CD14-positive monocyte (primary cell): ENCODE data around the gene PYGB. TPM values are rescaled to one million over a fixed set of nuclear protein-coding genes. Genes with fewer than 3 reads are reported as not detected.

Experiments
- DNase-seq, 3 donors: peaks; one replicate each; pipeline ENCODE4 v3.0.0-alpha.2; 2011 to 2022
- H2AFZ ChIP-seq: 2 replicates; pipeline ENCODE4 v1.6.0; 2012; ENCODE audit warnings: mild to moderate bottlenecking, low read depth, low read length, inconsistent platforms; ENCODE audit not compliant: insufficient read depth, poor library complexity, severe bottlenecking
- H3K27ac ChIP-seq, 2 donors: 1 replicate in 1 of 2; 2 replicates in 1 of 2; pipeline ENCODE4 v1.5.1; 2012 to 2013; ENCODE audit warnings: low read length in 2 of 2, control low read depth in 1 of 2, inconsistent platforms in 1 of 2, low read depth in 1 of 2, mild to moderate bottlenecking in 1 of 2
- H3K27me3 ChIP-seq, 2 donors: one replicate each; pipeline versions ENCODE4 v1.6.0 to v1.6.1; 2011 to 2013; ENCODE audit warnings: low read length in 2 of 2; ENCODE audit not compliant: control insufficient read depth in 2 of 2, insufficient read depth in 2 of 2
- H3K36me3 ChIP-seq, 2 donors: replicated peaks in 1 of 2; 1 replicate in 1 of 2; 2 replicates in 1 of 2; pipeline versions ENCODE4 v1.5.1 to v1.6.1; 2012 to 2013; ENCODE audit warnings: low read length in 2 of 2, control low read depth in 1 of 2, inconsistent platforms in 1 of 2, mild to moderate bottlenecking in 1 of 2; ENCODE audit not compliant: insufficient read depth in 2 of 2, control insufficient read depth in 1 of 2
- H3K4me1 ChIP-seq, 2 donors: 1 replicate in 1 of 2; 2 replicates in 1 of 2; pipeline versions ENCODE4 v1.5.1 to v1.6.1; 2012 to 2013; ENCODE audit warnings: low read length in 2 of 2, control low read depth in 1 of 2, inconsistent platforms in 1 of 2, mild to moderate bottlenecking in 1 of 2, moderate library complexity in 1 of 2; ENCODE audit not compliant: insufficient read depth in 2 of 2, control insufficient read depth in 1 of 2
- H3K4me2 ChIP-seq: replicated peaks from 2 replicates; pipeline ENCODE3; 2012; ENCODE audit warnings: low read length, moderate library complexity, mild to moderate bottlenecking; ENCODE audit not compliant: poor library complexity, severe bottlenecking; ENCODE audit errors: extremely low read depth
- H3K4me3 ChIP-seq, 3 experiments: fragments of 200-600 bp in 1 of 3; sonication (generic) in 1 of 3; replicated peaks in 1 of 3; 1 replicate in 2 of 3; 2 replicates in 1 of 3; pipeline ENCODE4 v1.5.1; 2011 to 2013; ENCODE audit warnings: low read length in 3 of 3, mild to moderate bottlenecking in 3 of 3, control low read depth in 2 of 3, low read depth in 2 of 3, inconsistent platforms in 1 of 3, moderate library complexity in 1 of 3
- H3K79me2 ChIP-seq: 2 replicates; pipeline ENCODE4 v1.6.0; 2012; ENCODE audit warnings: mild to moderate bottlenecking, control low read depth, inconsistent platforms, low read length, moderate library complexity; ENCODE audit not compliant: insufficient read depth
- H3K9ac ChIP-seq: 2 replicates; pipeline ENCODE4 v1.6.0; 2017; ENCODE audit warnings: low read length, mild to moderate bottlenecking; ENCODE audit not compliant: insufficient read depth, poor library complexity, severe bottlenecking
- H3K9me3 ChIP-seq, 2 donors: replicated peaks in 1 of 2; 1 replicate in 1 of 2; 2 replicates in 1 of 2; pipeline versions ENCODE4 v1.5.1 to v1.6.1; 2012 to 2013; ENCODE audit warnings: low read length in 2 of 2, control low read depth in 1 of 2; ENCODE audit not compliant: control insufficient read depth in 1 of 2, insufficient read depth in 1 of 2
- H4K20me1 ChIP-seq: 2 replicates; pipeline ENCODE4 v1.6.0; 2012; ENCODE audit warnings: mild to moderate bottlenecking, low read length, control low read depth, moderate library complexity; ENCODE audit not compliant: insufficient read depth
- H3K27ac Mint-ChIP-seq, 7 donors: one replicate each; pipeline ENCODE4 v1.8.0; 2020; ENCODE audit warnings: mild to moderate bottlenecking in 7 of 7, mixed read lengths in 7 of 7, moderate library complexity in 6 of 7, inconsistent platforms in 2 of 7
- H3K27me3 Mint-ChIP-seq, 3 donors: one replicate each; pipeline ENCODE4 v1.8.0; 2021 to 2022; ENCODE audit warnings: low read depth in 3 of 3, mild to moderate bottlenecking in 3 of 3, mixed read lengths in 3 of 3, moderate library complexity in 3 of 3, inconsistent platforms in 1 of 3
- H3K36me3 Mint-ChIP-seq, 2 donors: one replicate each; pipeline ENCODE4 v1.8.0; 2020; ENCODE audit warnings: mixed read lengths in 2 of 2, inconsistent platforms in 1 of 2, mild to moderate bottlenecking in 1 of 2
- H3K4me1 Mint-ChIP-seq: one replicate; pipeline ENCODE4 v1.8.0; 2020; ENCODE audit warnings: mild to moderate bottlenecking, mixed read lengths
- H3K4me3 Mint-ChIP-seq, 2 donors: one replicate each; pipeline ENCODE4 v1.8.0; 2020; ENCODE audit warnings: mild to moderate bottlenecking in 2 of 2, mixed read lengths in 2 of 2, moderate library complexity in 1 of 2
- H3K9me3 Mint-ChIP-seq, 7 donors: one replicate each; pipeline ENCODE4 v1.8.0; 2020 to 2022; ENCODE audit warnings: mixed read lengths in 7 of 7, mild to moderate bottlenecking in 6 of 7, moderate library complexity in 6 of 7, inconsistent platforms in 2 of 7
- CTCF ChIP-seq: fragments of 200-600 bp; IDR thresholded peaks from one replicate; pipeline ENCODE4 v1.8.0; 2022; ENCODE audit warnings: antibody characterized with exemption, mild to moderate bottlenecking
- WGBS: methylation state at CpG from one replicate; pipeline ENCODE4 v1.1.5; 2013; ENCODE audit warnings: missing lambda C conversion rate; ENCODE audit not compliant: insufficient coverage; 5-methylcytosine and 5-hydroxymethylcytosine counted together
- intact Hi-C, 2 donors: fragments of 100-400 bp; cut with micrococcal nuclease; formaldehyde crosslinking; loops; one replicate each; pipeline versions ENCODE4 v1.15.0 to v1.15.1; 2023
- polyA plus RNA-seq, 3 donors: library from polyadenylated mRNA; depleted of rRNA in 1 of 3; unstranded in 2 of 3; stranded (reverse) in 1 of 3; fragments of 300-500 nt in 2 of 3; fragments of >200 nt in 1 of 3; fragmentation: Illumina TruSeq in 2 of 3; gene quantifications; 1 replicate in 2 of 3; 2 replicates in 1 of 3; pipeline ENCODE4 v1.2.3, GENCODE V29; 2012 to 2021

The PYGB gene
- polyA plus RNA-seq, 3 donors = 26.6 to 33.2 (median 26.7) TPM

GRCh38 chr20:25205277-25206062 is 42.4 kb upstream of the PYGB start:
- no peak for DNase-seq
- Histone ChIP-seq H3K27me3 (no peaks in the 10 kb centered on the region), H3K4me3 (peak overlapping the region in 1 of 3 experiments; percentile 48), H3K27ac (peak overlapping the region; percentile 78 to 81), H3K79me2 (peaks cover 44% of the 10 kb centered on the region), H3K9me3 (no peaks in the 10 kb centered on the region), H4K20me1 (no peaks in the 10 kb centered on the region), H3K36me3 (peaks cover 6 to 22% of the 10 kb centered on the region in 2 donors), H2AFZ (peak overlapping the region; percentile 72), H3K4me1 (peaks cover 31 to 34% of the 10 kb centered on the region in 2 donors), H3K9ac (peak overlapping the region; percentile 36), H3K4me2 (peak overlapping the region; percentile 66)
- Mint-ChIP-seq H3K4me1 (peaks cover 41% of the 10 kb centered on the region), H3K9me3 (no peaks in the 10 kb centered on the region), H3K27me3 (peaks cover 0 to 4% (median 3%) of the 10 kb centered on the region in 3 donors), H3K4me3 (peak overlapping the region; percentile 59 to 80), H3K27ac (peak overlapping the region; percentile 75 to 94 (median 92)), H3K36me3 (peaks cover 24 to 30% of the 10 kb centered on the region in 2 donors)
- intact Hi-C loops = loop anchor here in 1 of 2 donors (10.0 kb wide), 1 partner anchor 189 kb away; the partner anchor contains the start of gene ABHD12
- 96% methylated on average over 21 of the region's 21 CpGs for WGBS
- no peak for TF ChIP-seq CTCF

GRCh38 chr20:25206063-25206403 is 41.9 kb upstream of the PYGB start:
- Histone ChIP-seq H4K20me1 (no peaks in the 10 kb centered on the region), H3K36me3 (peaks cover 10 to 27% of the 10 kb centered on the region in 2 donors), H3K9me3 (no peaks in the 10 kb centered on the region), H3K27me3 (no peaks in the 10 kb centered on the region), H3K27ac (no peak overlapping the region), H3K79me2 (peaks cover 39% of the 10 kb centered on the region), H3K4me3 (no peak overlapping the region), H2AFZ (no peak overlapping the region), H3K9ac (no peak overlapping the region), H3K4me1 (peaks cover 31 to 34% of the 10 kb centered on the region in 2 donors), H3K4me2 (no peak overlapping the region)
- H3K36me3 Mint-ChIP-seq = peaks cover 19 to 32% of the 10 kb centered on the region in 2 donors
- peaks cover 0 to 3% (median 3%) of the 10 kb centered on the region in 3 donors for H3K27me3 Mint-ChIP-seq
- intact Hi-C loops = loop anchor here in 1 of 2 donors (10.0 kb wide), 1 partner anchor 189 kb away; the partner anchor contains the start of gene ABHD12
- DNase-seq = no peak
- H3K4me1 Mint-ChIP-seq = peaks cover 36% of the 10 kb centered on the region
- H3K4me3 Mint-ChIP-seq = no peak overlapping the region
- peak overlapping the region in 4 of 7 donors; percentile 25 to 94 (median 58) for H3K27ac Mint-ChIP-seq
- 100% methylated on average over 8 of the region's 9 CpGs for WGBS
- H3K9me3 Mint-ChIP-seq = no peaks in the 10 kb centered on the region
- no peak for TF ChIP-seq CTCF
